Hematopoietic multipotent progenitor cell (in vitro differentiated cells): ENCODE measurements around the gene OR2D2. TPM values are rescaled to one million over a fixed set of nuclear protein-coding genes. Genes with fewer than 3 reads are reported as not detected.
"Not testable (repeated sequence)": the region's sequence is repeated elsewhere in the genome, so short reads cannot be mapped to it uniquely, and the experiment has no call there.

Source experiments
- DNase-seq, 3 donors: peaks; one replicate each; pipeline ENCODE4 v3.0.0-alpha.2; 2011 to 2015; ENCODE audit warnings: low read depth in 2 of 3, low spot score in 2 of 3
- total RNA-seq: library from RNA; depleted of rRNA; stranded (reverse); fragments of >200 nt; gene quantifications from one replicate; pipeline ENCODE4 v1.2.3, GENCODE V29; 2012

Gene OR2D2
- total RNA-seq, 1 donor = 2.4 TPM

DNA sequence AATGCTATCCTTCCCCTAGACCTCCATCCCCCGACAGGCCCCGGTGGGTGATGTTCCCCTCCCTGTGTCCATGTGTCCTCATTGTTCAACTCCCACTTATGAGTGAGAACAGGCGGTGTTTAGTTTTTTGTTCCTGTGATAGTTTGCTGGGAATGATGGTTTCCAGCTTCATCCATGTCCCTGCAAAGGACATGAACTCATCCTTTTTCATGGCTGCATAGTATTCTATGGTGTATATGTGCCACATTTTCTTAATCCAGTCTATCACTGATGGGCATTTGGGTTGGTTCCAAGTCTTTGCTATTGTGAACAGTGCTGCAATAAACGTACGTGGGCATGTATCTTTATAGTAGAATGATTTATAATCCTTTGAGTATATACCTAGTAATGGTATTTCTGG, 4.6 kb downstream of the OR2D2 start:
- DNase-seq = not testable (repeated sequence)

DNA sequence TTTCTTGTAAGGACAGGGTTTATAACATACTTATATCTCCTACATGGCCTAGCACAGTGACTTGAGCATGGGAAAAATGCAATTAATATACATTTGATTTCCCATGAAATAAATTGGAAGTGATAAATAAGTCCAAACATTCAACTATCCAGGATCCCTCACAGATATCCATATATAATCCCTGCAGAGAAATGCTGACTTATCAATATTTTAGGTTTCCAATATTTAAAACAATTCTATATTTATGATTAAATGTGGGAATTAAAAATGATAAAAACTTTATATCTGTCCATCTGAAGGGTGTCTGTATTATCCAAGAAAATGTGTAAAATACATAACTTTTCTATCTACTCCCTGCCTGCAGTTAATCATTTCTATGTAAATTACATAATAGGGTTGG, 9.5 kb downstream of the OR2D2 start:
- DNase-seq = no peak

DNA sequence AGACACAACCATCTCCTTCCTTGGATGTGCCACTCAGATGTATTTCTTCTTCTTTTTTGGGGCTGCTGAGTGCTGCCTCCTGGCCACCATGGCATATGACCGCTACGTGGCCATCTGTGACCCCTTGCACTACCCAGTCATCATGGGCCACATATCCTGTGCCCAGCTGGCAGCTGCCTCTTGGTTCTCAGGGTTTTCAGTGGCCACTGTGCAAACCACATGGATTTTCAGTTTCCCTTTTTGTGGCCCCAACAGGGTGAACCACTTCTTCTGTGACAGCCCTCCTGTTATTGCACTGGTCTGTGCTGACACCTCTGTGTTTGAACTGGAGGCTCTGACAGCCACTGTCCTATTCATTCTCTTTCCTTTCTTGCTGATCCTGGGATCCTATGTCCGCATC, 15.4 kb downstream of the OR2D2 start:
- DNase-seq = no peak

DNA sequence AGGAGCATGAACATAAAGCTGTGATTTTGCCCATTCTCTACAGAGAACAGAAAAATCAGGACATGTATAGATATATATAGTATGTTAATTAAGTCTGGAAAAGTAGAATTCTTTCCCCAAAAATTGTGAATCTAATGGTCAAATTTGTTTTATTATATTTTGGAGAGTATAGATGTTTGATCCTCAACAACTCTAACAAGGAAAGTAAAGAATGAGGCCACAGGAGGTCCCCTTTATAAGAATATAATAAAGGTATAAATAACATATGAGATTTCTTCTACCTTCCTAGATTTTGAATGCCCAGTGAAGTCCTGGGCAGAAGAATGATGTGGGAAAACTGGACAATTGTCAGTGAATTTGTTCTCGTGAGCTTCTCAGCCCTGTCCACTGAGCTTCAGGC, 16.0 kb downstream of the OR2D2 start, which contains the start of gene OR10A4:
TSS of gene OR10A4 (plus strand) at position 301 of the 400 bp plus-strand sequence. CDS start at position 324, 23 bp downstream.
- DNase-seq = no peak

DNA sequence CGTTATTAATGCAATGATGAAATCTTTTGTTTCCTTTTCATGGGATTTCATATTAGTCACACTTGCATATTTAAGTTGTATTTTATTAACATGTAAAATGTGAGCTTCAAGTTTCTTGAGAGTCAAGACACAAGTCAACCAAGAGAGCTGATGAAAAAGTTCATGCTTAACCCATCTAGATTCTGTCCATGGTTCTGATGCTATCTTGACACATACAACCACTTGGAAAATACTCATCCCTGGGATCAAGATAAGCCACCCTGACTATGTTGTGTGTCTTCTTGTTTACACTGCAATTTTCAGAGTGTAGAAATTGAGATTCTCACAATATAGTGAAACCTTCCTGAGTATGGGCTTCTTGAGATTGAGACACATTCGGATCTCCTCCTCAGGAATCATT, 16.5 kb downstream of the OR2D2 start:
- no peak for DNase-seq

DNA sequence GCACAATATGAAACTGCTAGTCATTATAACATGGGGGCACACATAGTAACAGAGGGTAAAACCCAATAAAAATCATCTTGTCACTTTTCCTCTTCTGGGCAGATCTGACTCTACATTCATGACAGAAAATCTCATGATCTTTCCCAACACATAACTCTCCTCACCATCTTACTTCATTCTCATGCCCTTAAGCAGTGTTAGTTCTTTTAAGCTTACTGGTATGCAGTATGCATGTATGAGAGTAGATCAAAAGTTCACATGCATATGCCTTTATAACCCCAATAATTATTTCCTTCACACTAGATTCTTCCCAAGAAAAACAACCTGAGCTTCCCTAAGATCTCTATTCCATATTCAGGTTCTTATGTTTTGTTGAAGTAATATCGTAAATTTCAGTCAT, 21.0 kb downstream of the OR2D2 start:
- DNase-seq = no peak

DNA sequence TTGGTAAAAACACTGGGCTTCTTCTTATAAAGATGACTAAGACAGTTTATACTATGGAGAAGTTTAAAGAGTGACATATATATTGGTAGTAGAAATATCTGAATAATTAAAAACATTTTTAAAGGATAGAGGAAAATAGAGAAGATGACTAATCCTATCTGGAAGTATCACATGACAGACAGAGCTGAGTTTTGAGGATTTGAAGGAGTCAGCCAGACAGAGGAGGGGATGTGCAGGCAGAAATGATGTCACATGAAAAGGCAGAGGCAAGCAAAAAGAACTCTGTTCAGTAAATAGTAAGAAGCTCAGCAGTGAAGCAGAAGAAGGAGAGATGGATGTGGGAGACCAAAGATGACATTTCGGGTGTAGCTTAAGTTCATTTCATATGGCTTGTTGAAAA, 27.9 kb downstream of the OR2D2 start:
- no peak for DNase-seq

DNA sequence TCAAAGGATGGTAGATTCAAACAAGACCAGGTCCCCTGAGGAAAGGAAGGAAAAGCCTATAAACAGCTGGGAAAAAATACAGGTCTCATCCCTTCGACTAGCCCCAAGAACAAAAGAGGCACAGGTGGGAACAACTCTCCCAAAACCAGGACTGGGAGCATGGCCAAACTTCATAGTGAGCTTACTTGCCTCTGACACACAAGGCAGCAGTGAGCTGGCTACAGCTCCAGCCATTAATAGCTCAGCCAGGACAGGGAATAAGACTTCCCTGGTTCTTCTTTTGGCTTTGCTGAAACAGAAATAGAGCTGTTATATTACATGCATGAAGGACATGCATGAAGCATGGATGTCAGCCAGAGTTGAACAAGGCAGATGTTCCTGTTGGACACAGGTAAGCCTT, 29.3 kb downstream of the OR2D2 start, which contains the start of gene OR10A2:
TSS of gene OR10A2 (plus strand) at position 97 of the 400 bp plus-strand sequence. CDS start 6,698 bp downstream, outside the sequence.
- DNase-seq = no peak

DNA sequence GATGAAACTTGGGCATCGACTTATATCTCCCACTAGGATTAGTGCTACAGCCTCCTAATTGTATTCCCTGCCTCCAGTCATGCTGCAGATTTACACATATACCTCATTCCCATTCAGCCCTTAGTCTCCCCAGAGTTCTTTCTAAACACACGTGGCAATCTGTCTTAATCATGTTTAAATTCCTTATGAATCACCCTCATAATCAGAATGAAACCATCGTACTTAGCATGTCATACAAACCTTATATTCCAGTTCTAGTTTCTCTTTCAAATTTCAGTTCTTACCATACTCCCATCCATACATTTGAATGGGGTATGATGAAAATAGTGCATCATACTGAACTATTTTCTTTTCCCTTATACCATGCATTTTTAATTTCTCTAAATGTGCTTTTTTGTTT, 35.4 kb downstream of the OR2D2 start:
- no peak for DNase-seq

DNA sequence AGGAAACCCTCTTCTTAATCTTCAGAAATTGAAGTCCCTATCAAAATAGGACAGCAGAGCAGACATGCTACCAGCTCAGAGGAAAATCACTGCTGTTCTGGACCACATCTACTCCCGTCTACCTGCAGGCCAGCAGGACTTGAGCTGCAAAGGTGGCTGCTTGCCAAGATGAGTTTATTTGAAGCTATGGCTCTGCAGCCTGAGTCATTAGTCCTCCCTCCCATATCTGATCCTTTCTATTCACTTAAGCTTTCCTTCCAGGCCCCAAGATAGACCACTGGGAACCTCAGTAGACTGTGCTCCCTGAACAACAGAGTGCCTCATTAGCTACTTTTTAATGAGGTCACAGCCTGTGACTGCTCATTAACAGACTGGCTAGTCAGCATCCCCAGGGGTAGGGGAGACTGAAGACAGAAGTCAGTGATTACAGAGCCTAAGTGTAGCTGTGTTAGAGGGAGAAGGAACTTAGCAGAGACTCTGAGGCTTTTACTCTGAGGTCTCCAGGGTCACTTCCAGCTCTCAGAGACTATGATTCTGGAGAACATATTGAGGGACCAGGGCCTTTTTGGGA, 36.2 kb downstream of the OR2D2 start:
- no peak for DNase-seq

DNA sequence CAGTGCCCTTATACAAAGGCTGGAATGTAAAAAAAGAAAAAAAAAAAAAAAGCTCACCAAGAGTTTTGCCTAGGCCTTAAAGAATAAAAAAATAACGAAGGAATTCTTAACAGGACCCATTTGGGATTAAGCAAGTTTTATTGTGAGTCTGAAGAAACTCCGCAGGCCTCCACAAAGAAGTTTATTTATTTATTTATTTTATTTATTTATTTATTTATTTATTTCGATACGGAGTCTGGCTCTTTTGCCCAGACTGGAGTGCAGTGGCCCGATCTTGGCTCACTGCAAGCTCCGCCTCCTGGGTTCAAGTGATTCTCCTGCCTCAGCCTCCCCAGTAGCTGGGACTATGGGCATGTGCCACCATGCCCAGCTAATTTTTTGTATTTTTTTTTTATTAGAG, 37.5 kb downstream of the OR2D2 start:
- not testable (repeated sequence) for DNase-seq

DNA sequence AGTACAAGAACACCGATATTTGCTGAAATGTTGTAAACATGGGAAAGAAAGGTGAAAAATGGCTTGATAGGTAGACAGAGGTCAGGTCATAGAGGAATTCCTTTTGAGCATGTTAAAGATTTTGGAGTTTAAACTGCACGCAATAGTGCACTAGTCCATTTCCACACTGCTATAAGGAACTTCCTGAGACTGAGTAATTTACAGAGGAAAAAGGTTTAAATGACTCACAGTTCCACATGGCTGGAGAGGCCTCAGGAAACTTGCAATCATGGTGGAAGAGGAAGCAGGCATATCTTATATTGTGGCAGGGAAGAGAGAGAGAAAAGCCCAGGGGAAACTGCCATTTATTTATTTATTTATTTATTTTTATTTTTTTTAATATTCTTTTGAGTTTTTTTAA, 41.8 kb downstream of the OR2D2 start:
- DNase-seq = no peak

DNA sequence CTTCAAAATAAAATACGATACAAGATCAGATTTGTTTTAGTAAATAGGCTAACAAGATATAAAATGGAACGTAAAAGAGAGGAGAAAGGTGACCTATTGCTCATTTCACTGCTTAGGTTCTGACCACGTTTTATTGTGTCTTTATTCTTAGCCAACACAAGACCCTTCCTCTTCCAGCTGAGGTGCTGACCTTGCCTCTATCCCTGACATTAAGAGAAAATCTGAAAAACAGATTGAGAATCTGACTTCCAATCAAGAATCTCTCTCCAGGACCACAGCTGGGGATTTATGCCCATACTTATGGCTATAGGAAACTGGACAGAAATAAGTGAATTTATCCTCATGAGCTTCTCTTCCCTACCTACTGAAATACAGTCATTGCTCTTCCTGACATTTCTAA, 46.9 kb downstream of the OR2D2 start, which contains the start of gene OR10A5:
TSS of gene OR10A5 (plus strand) at position 301 of the 400 bp plus-strand sequence. CDS start at position 301, 0 bp downstream.
- no peak for DNase-seq

DNA sequence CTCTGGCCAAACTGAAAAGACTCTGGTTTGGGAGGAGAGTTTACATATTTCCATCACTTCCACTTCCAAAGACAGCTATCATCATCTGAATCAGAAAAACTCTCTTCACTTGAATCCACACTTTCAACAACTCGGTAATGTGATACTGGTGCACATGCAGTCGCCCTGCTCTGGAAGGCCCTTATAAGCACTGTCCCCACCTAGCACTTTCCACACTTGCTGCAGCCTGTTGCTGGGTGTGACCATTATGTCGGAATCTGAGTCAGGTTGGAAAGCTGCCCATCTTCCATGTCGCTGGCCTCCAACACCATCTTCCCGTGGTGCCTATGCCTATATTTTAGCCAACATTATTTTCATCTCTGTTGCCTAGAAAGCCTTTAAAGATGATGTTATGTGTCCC, 47.9 kb downstream of the OR2D2 start:
- no peak for DNase-seq

DNA sequence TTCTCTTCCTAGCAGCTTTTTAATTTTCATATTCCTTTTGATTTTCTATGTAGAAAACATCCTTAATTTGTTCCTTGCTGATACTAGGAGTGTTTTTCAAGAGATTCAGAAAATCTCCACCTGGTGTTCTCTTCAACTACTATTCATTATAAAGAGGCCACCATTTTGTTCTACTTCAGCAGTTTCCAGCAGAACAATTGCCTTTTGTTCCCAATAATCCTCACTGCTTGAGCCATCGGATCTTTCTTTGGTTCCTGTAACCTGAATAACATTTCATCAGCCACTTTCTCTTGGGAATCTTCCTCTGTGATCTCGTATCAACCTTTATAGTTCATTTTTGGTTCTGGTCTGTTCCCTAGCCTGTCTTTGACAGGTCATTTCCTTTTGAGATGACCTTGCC, 48.6 kb downstream of the OR2D2 start:
- no peak for DNase-seq

DNA sequence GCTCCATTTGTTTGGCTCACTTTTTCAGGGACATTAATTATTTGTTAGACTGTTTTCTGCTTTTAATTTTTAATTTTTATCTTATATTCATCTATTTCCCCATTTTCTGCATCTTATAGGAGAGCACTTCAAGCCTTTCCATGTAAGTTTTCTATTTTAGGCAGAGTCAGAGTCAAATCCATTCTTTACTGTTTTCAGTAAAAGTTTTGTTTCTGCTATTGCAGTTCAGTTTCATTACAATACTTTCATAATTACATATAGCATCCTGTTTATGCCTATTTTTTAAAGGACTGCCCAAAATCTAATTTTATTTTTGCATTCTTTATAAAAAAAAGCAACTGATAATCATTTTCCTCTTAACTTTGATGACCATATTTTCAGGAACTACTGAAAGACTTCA, 50.6 kb downstream of the OR2D2 start:
- DNase-seq = no peak

Other genes with a start within 250 kb of the OR2D2 start
- gene DCHS1, start 236.7 kb downstream of the OR2D2 start, total RNA-seq = 22.4 TPM
- 16.2 TPM for gene MRPL17, start 209.2 kb downstream of the OR2D2 start, total RNA-seq
- 1.6 TPM for gene OR2AG2, start 120.5 kb downstream of the OR2D2 start, total RNA-seq
- under 0.01 TPM for gene OR2AG1, start 109.5 kb downstream of the OR2D2 start, total RNA-seq
- gene OR6A2, start 92.8 kb downstream of the OR2D2 start, total RNA-seq = 2.4 TPM
- gene OR10A5, start 46.8 kb downstream of the OR2D2 start, total RNA-seq = not detected
- gene OR10A2, start 29.4 kb downstream of the OR2D2 start, total RNA-seq = under 0.01 TPM
- gene OR10A4, start 15.9 kb downstream of the OR2D2 start, total RNA-seq = not detected
- gene OR2D3, start 28.5 kb upstream of the OR2D2 start, total RNA-seq = not detected
- gene ZNF215, start 33.9 kb upstream of the OR2D2 start, total RNA-seq = 2.7 TPM
- 1.3 TPM for gene ZNF214, start 127.8 kb upstream of the OR2D2 start, total RNA-seq
- gene NLRP14, start 128.0 kb upstream of the OR2D2 start, total RNA-seq = under 0.01 TPM
- under 0.01 TPM for gene RBMXL2, start 196.5 kb upstream of the OR2D2 start, total RNA-seq